ENCODE data around the gene PIGT.

- no peak for TF ChIP-seq EGR1 (IDR thresholded peaks at IDR 0.05)
- TF ChIP-seq YY1 (IDR thresholded peaks at IDR 0.05; ENCODE audit: low read depth): no peak
- TF ChIP-seq EP300 (IDR thresholded peaks at IDR 0.05; ENCODE audit: borderline replicate concordance): no peak
- TF ChIP-seq RAD21 (IDR thresholded peaks at IDR 0.05; ENCODE audit: low read depth): no peak
- TF ChIP-seq TAF1 (IDR thresholded peaks at IDR 0.05; ENCODE audit: low read depth): no peak
- no peak for TF ChIP-seq REST (IDR thresholded peaks at IDR 0.05; ENCODE audit: low read depth)
- no peak for TF ChIP-seq TCF12 (IDR thresholded peaks at IDR 0.05; ENCODE audit: low read depth)
- no peak for TF ChIP-seq CREB1 (IDR thresholded peaks at IDR 0.05; ENCODE audit: low read depth)
Measured at GRCh38 chr20:45461225-45461624, 45.3 kb downstream of the PIGT start.
